Prostate gland (tissue), 2 donors: ENCODE measurements around the gene ZNF106. TPM values are rescaled to one million over a fixed set of nuclear protein-coding genes. Genes with fewer than 3 reads are reported as not detected.

Experiments used
- DNase-seq: peaks from one replicate; pipeline ENCODE4 v3.0.0-alpha.2; 2019; ENCODE audit warnings: low spot score
- H3K27ac ChIP-seq, 2 donors: fragments of 200-600 bp; sonication (generic); 2 replicates each; pipeline ENCODE4 v1.5.1; 2017 to 2019
- H3K27me3 ChIP-seq: fragments of 200-600 bp; sonication (generic); replicated peaks from 2 replicates; pipeline ENCODE4 v1.5.1; 2019; ENCODE audit not compliant: insufficient read depth
- H3K36me3 ChIP-seq, 2 donors: fragments of 200-600 bp; sonication (generic); 1 replicate in 1 of 2; 2 replicates in 1 of 2; pipeline versions ENCODE4 v1.5.1 to v1.8.1; 2017 to 2019
- H3K4me1 ChIP-seq: fragments of 200-600 bp; sonication (generic); replicated peaks from 2 replicates; pipeline ENCODE4 v1.5.1; 2019
- H3K4me3 ChIP-seq, 2 donors: fragments of 200-600 bp; sonication (generic); 2 replicates each; pipeline ENCODE4 v1.5.1; 2017 to 2019
- H3K9me3 ChIP-seq: fragments of 200-600 bp; sonication (generic); 2 replicates; pipeline ENCODE4 v1.5.1; 2017
- CTCF ChIP-seq, 4 experiments: fragments of 200-600 bp in 2 of 4; fragments of 450-650 bp in 2 of 4; sonication (generic) in 2 of 4; IDR thresholded peaks; 1 replicate in 3 of 4; 2 replicates in 1 of 4; pipeline ENCODE4 v1.5.1; 2016 to 2019; ENCODE audit warnings: antibody characterized with exemption in 4 of 4, mild to moderate bottlenecking in 2 of 4, moderate library complexity in 2 of 4
- POLR2A ChIP-seq: fragments of 450-650 bp; IDR thresholded peaks from one replicate; pipeline ENCODE4 v1.6.1; 2016; ENCODE audit warnings: antibody characterized with exemption, mild to moderate bottlenecking
- POLR2AphosphoS5 ChIP-seq: sonication (generic); formaldehyde crosslinking; IDR thresholded peaks from one replicate; pipeline ENCODE4 v1.6.1; 2017; ENCODE audit warnings: antibody characterized with exemption
- WGBS: methylation state at CpG from one replicate; pipeline ENCODE4 v1.1.5; 2018; 5-methylcytosine and 5-hydroxymethylcytosine counted together
- intact Hi-C: fragments of 100-400 bp; cut with DNase I; formaldehyde crosslinking; loops from one replicate; pipeline ENCODE4 v1.14.2; 2022
- total RNA-seq, 2 donors: library from RNA; depleted of rRNA; stranded (reverse); fragments of >200 nt; gene quantifications; one replicate each; pipeline ENCODE4 v1.1.0, GENCODE V29; 2016

Gene ZNF106
- total RNA-seq, 2 donors from 2014 or later = 49.5 to 79.5 TPM

DNA sequence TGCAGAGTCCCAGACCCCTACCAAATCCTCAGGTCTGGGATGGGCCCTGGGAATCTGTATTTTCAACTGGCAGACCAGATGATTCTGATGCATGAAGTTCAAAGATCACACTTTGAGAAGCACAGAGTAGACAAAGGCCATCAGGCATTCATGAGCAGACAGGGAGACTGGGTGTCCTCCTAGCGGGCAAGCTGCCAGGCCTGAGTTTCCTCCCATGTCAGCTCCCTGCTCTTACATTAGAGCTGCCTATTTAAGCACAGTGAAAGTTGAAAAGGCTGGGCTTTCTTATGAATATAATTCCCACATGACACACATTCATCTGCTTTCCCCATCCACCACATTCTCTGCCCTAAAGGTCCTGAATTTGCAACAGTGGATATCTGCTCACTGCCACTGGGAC, 117.7 kb downstream of the ZNF106 start:
- intact Hi-C loops = no loop called here
- WGBS = 90% methylated on average over 1 of the region's 1 CpG
- Histone ChIP-seq H3K27me3 (no peaks in the 10 kb centered on the region), H3K4me3 (no peak overlapping the region), H3K9me3 (no peaks in the 10 kb centered on the region), H3K27ac (no peak overlapping the region), H3K4me1 (no peaks in the 10 kb centered on the region), H3K36me3 (no peaks in the 10 kb centered on the region)
- no peak for DNase-seq
- TF ChIP-seq CTCF (IDR thresholded peaks at IDR 0.05) (no peak), POLR2AphosphoS5 (no peak), POLR2A (no peak)

DNA sequence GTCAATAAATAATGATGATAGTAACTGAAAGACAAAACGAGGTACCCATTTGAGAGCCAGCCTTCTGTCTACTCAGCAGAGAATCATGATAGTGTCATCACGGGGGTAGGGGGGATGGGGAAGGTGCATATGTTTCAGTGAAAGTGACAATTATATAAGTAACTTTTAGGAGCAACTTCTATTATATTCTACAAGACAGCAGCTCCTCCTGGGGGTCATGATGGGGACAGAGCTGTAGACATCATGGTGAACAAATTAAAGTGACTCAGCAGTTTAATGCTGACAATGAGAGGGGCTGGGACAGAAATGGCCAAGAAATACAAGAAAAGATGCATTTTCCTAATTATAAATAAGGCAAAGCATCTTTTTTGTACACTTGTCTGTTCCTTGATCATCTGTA, 119.8 kb downstream of the ZNF106 start:
- Histone ChIP-seq H3K27ac (no peak overlapping the region), H3K4me3 (no peak overlapping the region), H3K36me3 (no peaks in the 10 kb centered on the region), H3K4me1 (no peaks in the 10 kb centered on the region), H3K9me3 (no peaks in the 10 kb centered on the region), H3K27me3 (no peaks in the 10 kb centered on the region)
- TF ChIP-seq POLR2A (no peak), CTCF (IDR thresholded peaks at IDR 0.05) (no peak), POLR2AphosphoS5 (no peak)
- intact Hi-C loops = no loop called here
- 85% methylated on average over 2 of the region's 2 CpGs for WGBS
- no peak for DNase-seq

- 79% methylated on average over 3 of the region's 3 CpGs for WGBS
Observed at GRCh38 chr15:42368096-42368495, 122.8 kb downstream of the ZNF106 start.

DNA sequence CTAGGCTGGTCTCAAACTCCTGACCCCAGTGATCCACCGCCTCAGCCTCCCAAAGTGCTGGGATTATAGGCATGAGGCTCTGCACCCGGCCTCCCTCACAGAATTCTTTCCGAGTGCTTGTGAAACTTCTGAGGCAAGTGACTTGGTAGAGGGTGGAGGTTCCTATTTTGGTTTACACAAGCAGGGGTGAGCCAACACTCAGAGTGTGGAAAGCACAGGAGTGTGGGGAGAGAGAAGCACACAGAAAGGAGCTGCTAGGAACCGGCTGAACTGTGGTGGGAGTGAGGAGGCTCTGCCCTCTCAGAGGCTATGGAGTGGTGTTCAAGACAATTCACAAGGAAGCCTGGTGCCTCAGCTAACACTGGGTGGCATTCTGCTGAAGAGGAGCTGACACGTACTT, 123.9 kb downstream of the ZNF106 start:
- intact Hi-C loops = no loop called here
- 81% methylated on average over 5 of the region's 5 CpGs for WGBS
- TF ChIP-seq POLR2A = no peak
- TF ChIP-seq CTCF (IDR thresholded peaks at IDR 0.05) = no peak
- no peak for TF ChIP-seq POLR2AphosphoS5

More at GRCh38 chr15:42368096-42368495, 122.8 kb downstream of the ZNF106 start:
- H3K4me3 ChIP-seq = no peak overlapping the region
- H3K4me1 ChIP-seq = no peaks in the 10 kb centered on the region
- no peaks in the 10 kb centered on the region for H3K9me3 ChIP-seq
- H3K27me3 ChIP-seq = no peaks in the 10 kb centered on the region
- intact Hi-C loops = no loop called here
- H3K36me3 ChIP-seq = no peaks in the 10 kb centered on the region
- no peak for TF ChIP-seq CTCF (IDR thresholded peaks at IDR 0.05)
- no peak for TF ChIP-seq POLR2AphosphoS5
- TF ChIP-seq POLR2A = no peak
- H3K27ac ChIP-seq = no peak overlapping the region
- no peak for DNase-seq

GRCh38 chr15:42365921-42366550, 124.9 kb downstream of the ZNF106 start:
- Histone ChIP-seq H3K36me3 (no peaks in the 10 kb centered on the region), H3K4me3 (no peak overlapping the region), H3K9me3 (no peaks in the 10 kb centered on the region), H3K27ac (no peak overlapping the region), H3K4me1 (no peaks in the 10 kb centered on the region), H3K27me3 (no peaks in the 10 kb centered on the region)
- intact Hi-C loops = no loop called here
- DNase-seq = no peak
- TF ChIP-seq POLR2AphosphoS5 (no peak), CTCF (IDR thresholded peaks at IDR 0.05) (no peak), POLR2A (no peak)
- 93% methylated on average over 5 of the region's 5 CpGs for WGBS

More for the DNA sequence above, 123.9 kb downstream of the ZNF106 start:
- Histone ChIP-seq H3K36me3 (no peaks in the 10 kb centered on the region), H3K4me1 (no peaks in the 10 kb centered on the region), H3K27ac (no peak overlapping the region), H3K4me3 (no peak overlapping the region), H3K27me3 (no peaks in the 10 kb centered on the region), H3K9me3 (no peaks in the 10 kb centered on the region)
- no peak for DNase-seq
